GM21528 (cell line): ENCODE measurements around the gene ACER2.
A peak's percentile ranks its signal among the peaks of the same experiment; 100 is the strongest.
"Not testable (repeated sequence)": the region's sequence is repeated elsewhere in the genome, so short reads cannot be mapped to it uniquely, and the experiment has no call there.

Source experiments
- ATAC-seq: cut with Tn5 transposase; IDR thresholded peaks from one replicate; pipeline ENCODE4 v1.9.1; 2021; ENCODE audit warnings: mild to moderate bottlenecking, moderate library complexity; ENCODE audit not compliant: unreplicated experiment, low FRiP score

ACER2 gene

DNA sequence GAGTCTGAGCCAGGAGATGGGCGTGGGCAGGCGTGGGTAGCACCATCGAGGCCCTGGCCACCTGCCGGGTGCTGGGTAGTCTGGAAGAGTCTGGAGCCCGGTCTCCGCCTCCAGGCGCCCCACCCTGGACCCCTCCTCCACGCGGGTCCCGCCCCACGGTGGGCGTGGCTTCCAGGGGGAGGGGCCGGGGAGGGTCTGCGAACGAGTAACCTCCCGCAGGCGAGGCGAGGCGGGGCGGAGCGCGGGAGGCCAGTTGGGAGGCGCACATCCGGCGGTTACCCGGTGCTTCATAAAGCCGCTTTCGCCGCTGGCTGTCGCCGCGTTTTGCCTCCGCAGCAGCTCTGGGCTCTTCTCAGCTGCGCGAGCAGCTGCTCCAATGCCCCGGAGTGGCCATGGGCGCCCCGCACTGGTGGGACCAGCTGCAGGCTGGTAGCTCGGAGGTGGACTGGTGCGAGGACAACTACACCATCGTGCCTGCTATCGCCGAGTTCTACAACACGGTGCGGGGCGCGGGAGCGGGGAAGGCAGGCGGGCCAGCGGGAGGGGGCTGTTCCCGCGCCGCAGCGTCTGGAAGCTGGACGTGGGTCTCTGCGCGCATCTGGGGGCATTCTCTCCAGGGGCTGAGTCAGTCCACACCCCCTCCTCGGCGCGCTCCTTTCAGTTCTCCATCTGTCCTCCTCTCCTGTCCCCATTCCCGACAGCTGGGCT is at the start of gene ACER2:
Gene ACER2, plus strand, starts transcription at position 317 of the 708 bp plus-strand sequence. Its CDS starts 76 bp downstream, at position 393.
- peak; percentile 94 for ATAC-seq

- ATAC-seq: no peak
Observed at GRCh38 chr9:19369107-19369506, 39.7 kb upstream of the ACER2 start.

GRCh38 chr9:19371942-19372341 is 36.9 kb upstream of the ACER2 start:
- ATAC-seq: no peak

GRCh38 chr9:19372567-19372966 is 36.2 kb upstream of the ACER2 start:
- no peak for ATAC-seq

DNA sequence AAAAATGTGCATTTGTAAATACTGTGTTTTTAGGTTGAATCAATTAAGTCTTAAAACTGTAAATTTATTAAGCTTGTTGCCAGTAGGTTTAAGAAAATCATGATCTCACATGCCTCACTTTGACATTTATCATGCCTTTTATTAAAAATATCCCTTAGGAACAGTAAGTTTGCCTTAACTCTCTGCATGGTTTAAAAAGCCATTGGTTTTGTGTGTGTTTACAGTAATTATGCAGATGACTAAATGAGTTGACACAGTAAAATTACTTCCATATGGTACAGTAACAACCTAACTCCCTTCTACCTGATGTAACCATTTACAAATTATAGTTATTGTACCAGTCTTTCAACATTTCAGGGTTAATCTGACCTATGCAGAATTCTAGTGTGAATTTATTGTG is 35.3 kb upstream of the ACER2 start:
- no peak for ATAC-seq

DNA sequence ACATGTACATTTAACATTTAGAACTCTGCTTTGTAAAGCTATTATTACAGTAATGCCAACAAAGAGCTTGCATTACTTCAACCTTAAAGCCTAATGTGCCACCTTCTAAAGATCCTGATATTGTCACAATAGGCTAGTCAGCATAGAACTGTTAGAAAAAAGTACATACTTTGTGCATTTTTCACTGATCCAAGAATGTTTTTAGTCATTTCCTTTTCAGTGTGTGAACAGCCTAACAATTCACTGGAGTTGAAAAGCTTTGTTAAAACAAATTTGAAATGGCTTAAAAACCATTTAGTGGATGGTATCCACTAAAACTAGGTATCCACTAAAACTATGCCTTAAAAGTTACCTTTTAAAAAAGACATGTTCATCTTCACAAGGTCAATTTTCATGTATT is 33.3 kb upstream of the ACER2 start:
- ATAC-seq: no peak

- no peak for ATAC-seq
Observed at GRCh38 chr9:19376931-19377330, 31.9 kb upstream of the ACER2 start.

DNA sequence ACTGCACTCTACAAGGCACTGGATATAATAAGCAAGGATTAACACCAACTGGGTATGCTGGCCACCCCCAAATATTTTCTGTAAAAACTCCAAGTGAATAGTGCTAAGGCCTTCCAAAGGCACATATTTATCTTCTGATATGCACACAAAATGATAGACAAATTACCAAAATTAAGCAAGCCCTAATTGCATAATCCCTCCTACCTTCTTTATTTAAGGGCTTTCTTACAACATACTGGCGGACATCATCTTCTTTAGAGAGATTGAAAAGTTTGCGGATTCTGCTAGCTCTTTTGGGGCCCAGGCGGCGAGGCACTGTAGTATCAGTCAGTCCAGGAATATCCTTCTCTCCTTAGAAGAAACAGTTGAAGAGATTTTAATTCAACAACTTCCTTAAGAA is 30.6 kb upstream of the ACER2 start:
- ATAC-seq: no peak

GRCh38 chr9:19378647-19379046 is 30.2 kb upstream of the ACER2 start:
- ATAC-seq: no peak

DNA sequence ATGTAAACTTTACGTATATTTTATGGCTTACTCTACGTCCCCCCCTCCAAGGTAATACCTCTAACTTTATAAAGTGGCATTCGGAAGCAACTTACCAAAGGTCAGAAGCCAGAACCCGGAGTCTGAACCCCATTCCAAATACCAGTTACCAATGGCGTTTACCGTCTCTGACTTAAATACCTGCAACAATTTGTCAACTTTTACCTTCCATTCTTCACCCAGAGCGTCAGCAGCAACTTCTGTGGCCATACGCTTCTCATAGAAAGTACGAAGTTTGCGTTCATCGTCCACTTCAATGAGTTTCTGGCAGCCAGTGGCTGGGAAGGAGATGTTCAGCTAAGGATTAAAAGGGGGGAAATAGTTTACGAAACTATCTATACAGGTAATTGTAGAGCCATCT is 29.5 kb upstream of the ACER2 start:
- no peak for ATAC-seq

- peak; percentile 38 for ATAC-seq
Observed at GRCh38 chr9:19379697-19380046, 29.1 kb upstream of the ACER2 start.

DNA sequence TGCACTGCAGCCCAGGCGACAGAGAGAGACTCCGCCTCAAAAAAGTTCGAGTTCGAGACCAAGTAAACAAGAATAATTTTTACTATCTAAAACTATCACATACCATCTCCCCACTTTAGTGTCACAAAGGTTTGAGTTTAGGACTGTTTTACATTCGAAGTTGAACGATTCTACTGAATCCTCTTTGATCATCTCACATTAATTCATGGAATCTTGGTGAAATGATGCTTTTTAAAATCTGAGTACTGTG is 28.1 kb upstream of the ACER2 start:
- no peak for ATAC-seq

DNA sequence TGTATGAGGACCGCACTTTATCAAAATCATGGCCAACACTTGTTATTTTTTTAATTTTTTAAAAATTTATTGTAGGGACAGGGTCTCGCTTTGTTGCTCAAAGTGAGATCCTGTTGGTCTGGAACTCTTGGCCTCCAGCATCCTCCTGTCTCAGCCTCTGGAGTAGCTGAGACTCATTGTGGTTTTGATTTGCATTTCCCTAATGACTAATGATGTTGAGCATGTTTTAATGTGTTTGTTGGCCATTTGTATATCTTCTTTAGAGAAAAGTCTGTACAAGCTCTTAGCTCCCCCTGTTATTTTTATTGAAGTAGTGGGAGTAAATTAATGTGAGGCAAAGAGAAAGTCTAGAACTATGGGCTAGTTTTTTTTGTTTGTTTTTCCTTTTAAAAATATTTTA is 27.2 kb upstream of the ACER2 start:
- ATAC-seq: no peak

DNA sequence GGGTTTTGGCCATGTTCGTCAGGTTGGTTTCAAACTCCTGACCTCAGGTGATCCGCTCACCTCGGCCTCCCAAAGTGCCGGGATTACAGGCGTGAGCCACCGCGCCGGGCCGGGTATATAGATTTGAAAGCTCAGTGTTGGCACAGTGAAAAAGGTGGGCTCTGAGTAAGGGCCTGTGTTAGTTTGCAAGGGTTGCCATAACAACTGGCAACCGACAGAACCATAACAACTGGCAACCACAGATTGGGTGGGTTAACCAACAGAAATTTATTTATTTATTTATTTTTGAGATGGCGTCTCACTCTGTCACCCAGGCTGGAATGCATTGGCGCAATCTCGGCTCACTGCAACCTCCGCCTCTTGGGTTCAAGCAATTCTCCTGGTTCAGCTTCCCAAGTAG is 23.6 kb upstream of the ACER2 start:
- not testable (repeated sequence) for ATAC-seq

DNA sequence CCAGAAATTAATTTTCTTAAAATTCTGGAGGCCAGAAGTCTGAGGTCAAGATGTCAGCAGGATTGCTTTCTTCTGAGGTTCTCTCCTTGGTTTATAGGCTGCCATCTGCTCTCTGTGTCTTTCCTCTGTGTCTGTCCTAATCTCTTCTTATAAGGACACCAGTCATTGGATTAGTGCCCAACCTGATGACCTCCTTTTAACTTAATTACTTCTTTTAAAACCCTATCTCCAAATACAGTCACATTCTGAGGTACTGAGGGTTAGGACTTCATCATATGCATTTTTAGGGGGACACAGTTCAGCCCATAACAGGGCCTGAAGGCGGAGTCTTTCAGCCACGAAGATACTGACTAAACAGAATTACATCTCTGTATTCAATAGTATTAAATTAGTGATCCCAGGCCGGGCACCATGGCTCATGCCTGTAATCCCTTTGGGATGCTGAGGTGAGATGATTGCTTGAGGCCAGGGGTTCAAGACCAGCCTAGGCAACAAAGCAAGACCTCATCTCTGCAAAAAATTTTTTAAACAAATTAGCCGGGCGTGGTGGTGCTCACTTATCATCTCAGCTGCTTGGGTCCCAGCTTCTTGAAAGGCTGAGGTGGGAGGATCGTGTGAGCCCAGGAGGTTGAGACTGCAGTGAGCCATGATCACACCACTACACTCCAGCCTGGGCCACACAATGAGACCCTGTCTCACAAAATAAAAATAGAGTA is 22.9 kb upstream of the ACER2 start:
- ATAC-seq: no peak

DNA sequence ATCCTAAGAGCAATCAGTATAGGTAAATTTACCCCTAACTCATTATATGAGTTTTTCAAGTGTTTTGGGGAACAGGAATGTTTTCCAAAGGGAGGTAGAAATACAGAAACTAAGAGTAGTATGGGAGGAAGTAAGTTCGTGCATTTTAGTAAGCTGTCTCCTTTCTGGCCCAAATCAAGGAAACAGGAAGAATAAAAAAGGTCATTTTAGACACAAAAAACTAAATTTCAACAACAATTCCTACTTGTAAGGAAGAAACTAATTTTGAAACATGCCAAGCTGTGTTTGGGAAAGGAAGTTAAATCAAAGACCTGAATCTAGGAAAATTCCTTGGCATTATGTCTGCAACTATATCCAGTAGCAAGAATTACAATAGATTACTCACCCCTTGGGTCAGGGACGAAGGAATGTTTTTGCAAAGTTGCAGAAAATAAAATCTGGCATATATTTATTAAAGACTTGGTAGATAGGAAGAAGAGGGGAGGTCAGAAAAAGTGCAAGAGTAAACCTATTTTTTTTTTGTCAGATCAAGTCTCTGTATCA is 22.2 kb upstream of the ACER2 start:
- no peak for ATAC-seq

DNA sequence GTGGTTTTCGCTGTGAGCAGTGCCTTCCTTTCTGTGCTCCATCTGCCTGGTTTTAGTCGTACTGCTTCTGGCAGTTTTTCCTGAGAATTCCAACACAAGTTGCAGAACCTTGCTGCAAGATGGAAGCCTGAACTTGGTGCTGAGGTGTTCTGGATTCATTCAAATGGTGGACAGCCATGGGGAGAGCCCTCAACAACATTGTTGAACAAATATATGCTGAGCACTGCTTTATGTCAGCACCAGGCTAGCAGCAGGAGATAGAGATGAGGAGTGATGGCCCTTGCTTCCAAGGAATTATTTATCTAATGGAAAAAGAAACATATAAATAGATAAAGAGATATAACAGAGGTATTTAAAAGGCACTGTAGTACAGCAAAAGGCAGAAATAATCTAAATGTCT is 21.5 kb upstream of the ACER2 start:
- ATAC-seq: no peak

DNA sequence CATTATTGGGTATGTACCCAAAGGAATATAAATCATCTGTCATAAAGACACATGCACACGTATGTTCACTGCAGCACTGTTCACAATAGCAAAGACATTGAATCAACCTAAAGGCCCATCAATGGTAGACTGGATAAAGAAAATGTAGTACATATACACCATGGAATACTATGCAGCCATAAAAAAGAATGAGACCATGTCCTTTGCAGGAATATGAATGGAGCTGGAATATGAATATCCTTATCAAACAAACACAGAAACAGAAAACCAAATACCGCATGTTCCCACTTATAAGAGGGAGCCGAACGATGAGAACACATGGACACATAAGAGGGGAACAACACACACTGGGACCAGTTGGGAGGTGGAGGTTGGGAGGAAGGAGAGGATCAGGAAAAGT is 19.3 kb upstream of the ACER2 start:
- not testable (repeated sequence) for ATAC-seq

- ATAC-seq: no peak
Observed at GRCh38 chr9:19397845-19398244, 11.0 kb upstream of the ACER2 start.

GRCh38 chr9:19403231-19403630 is 5.6 kb upstream of the ACER2 start:
- ATAC-seq: not testable (repeated sequence)

GRCh38 chr9:19404283-19405075 is 4.3 kb upstream of the ACER2 start:
- no peak for ATAC-seq
